Liver (tissue), 9 donors: ENCODE data around the gene FAM228B. TPM values are rescaled to one million over a fixed set of nuclear protein-coding genes. Genes with fewer than 3 reads are reported as not detected.

ENCODE experiments used
- DNase-seq: peaks from one replicate; pipeline ENCODE4 v3.0.0-alpha.2; 2017; ENCODE audit warnings: low spot score
- H3K27ac ChIP-seq, 2 donors: one replicate each; pipeline ENCODE4 v1.7.0; 2013; ENCODE audit warnings: inconsistent platforms in 2 of 2, low read length in 2 of 2, control low read depth in 1 of 2, low read depth in 1 of 2, mild to moderate bottlenecking in 1 of 2
- H3K27me3 ChIP-seq, 4 donors: one replicate each; pipeline versions ENCODE4 v1.6.1 to v1.7.0; 2013; ENCODE audit warnings: low read length in 3 of 4, inconsistent platforms in 1 of 4, mild to moderate bottlenecking in 1 of 4, moderate library complexity in 1 of 4; ENCODE audit not compliant: control insufficient read depth in 4 of 4, insufficient read depth in 4 of 4
- H3K36me3 ChIP-seq, 4 donors: one replicate each; pipeline versions ENCODE4 v1.6.1 to v1.7.0; 2013; ENCODE audit warnings: low read length in 3 of 4, mild to moderate bottlenecking in 3 of 4, low read depth in 1 of 4, moderate library complexity in 1 of 4; ENCODE audit not compliant: control insufficient read depth in 4 of 4, insufficient read depth in 3 of 4
- H3K4me1 ChIP-seq, 4 donors: one replicate each; pipeline versions ENCODE4 v1.6.1 to v1.7.0; 2013; ENCODE audit warnings: low read length in 3 of 4, mild to moderate bottlenecking in 3 of 4, moderate library complexity in 1 of 4; ENCODE audit not compliant: control insufficient read depth in 4 of 4, insufficient read depth in 4 of 4
- H3K4me3 ChIP-seq, 3 donors: one replicate each; pipeline versions ENCODE4 v1.6.1 to v1.7.0; 2013; ENCODE audit warnings: low read length in 3 of 3, control low read depth in 1 of 3, low read depth in 1 of 3, mild to moderate bottlenecking in 1 of 3
- H3K9ac ChIP-seq, 2 donors: one replicate each; pipeline ENCODE4 v1.7.0; 2013; ENCODE audit warnings: low read length in 2 of 2, mild to moderate bottlenecking in 2 of 2, moderate library complexity in 2 of 2, control low read depth in 1 of 2, low read depth in 1 of 2
- H3K9me3 ChIP-seq, 4 donors: one replicate each; pipeline versions ENCODE4 v1.6.1 to v1.7.0; 2013; ENCODE audit warnings: low read length in 3 of 4; ENCODE audit not compliant: control insufficient read depth in 4 of 4
- ATF3 ChIP-seq: IDR thresholded peaks from 2 replicates; pipeline ENCODE4 v1.6.1; 2016; ENCODE audit warnings: antibody characterized with exemption
- CTCF ChIP-seq: fragments of 150-350 bp; IDR thresholded peaks from 2 replicates; pipeline ENCODE4 v1.5.1; 2017; ENCODE audit warnings: improper control_type of control experiment, low read depth, low read length; ENCODE audit not compliant: missing input control
- EGR1 ChIP-seq, 2 donors: IDR thresholded peaks; 2 replicates each; pipeline ENCODE4 v1.6.1; 2016 to 2018; ENCODE audit warnings: antibody characterized with exemption in 2 of 2, low read depth in 2 of 2
- FOXA2 ChIP-seq: IDR thresholded peaks from 2 replicates; pipeline ENCODE4 v1.6.1; 2016; ENCODE audit warnings: antibody characterized with exemption
- GABPA ChIP-seq, 2 donors: IDR thresholded peaks in 1 of 2; conservative IDR thresholded peaks in 1 of 2; 2 replicates each; pipeline ENCODE4 v1.6.1; 2016; ENCODE audit warnings: antibody characterized with exemption in 2 of 2, mild to moderate bottlenecking in 1 of 2, moderate library complexity in 1 of 2
- HNF4A ChIP-seq, 2 donors: conservative IDR thresholded peaks; 2 replicates each; pipeline ENCODE4 v1.6.1; 2016; ENCODE audit warnings: antibody characterized with exemption in 2 of 2, mild to moderate bottlenecking in 2 of 2
- JUND ChIP-seq, 2 donors: IDR thresholded peaks; 2 replicates each; pipeline ENCODE4 v1.6.1; 2016; ENCODE audit warnings: antibody characterized with exemption in 2 of 2
- MAX ChIP-seq: IDR thresholded peaks from 2 replicates; pipeline ENCODE4 v1.6.1; 2016; ENCODE audit warnings: antibody characterized with exemption
- REST ChIP-seq: IDR thresholded peaks from 2 replicates; pipeline ENCODE4 v1.6.1; 2016; ENCODE audit warnings: antibody characterized with exemption, mild to moderate bottlenecking
- RXRA ChIP-seq, 2 donors: IDR thresholded peaks; 2 replicates each; pipeline ENCODE4 v1.6.1; 2017 to 2018; ENCODE audit warnings: antibody characterized with exemption in 2 of 2, mild to moderate bottlenecking in 1 of 2
- SP1 ChIP-seq: IDR thresholded peaks from 2 replicates; pipeline ENCODE4 v1.6.1; 2018; ENCODE audit warnings: antibody characterized with exemption, mild to moderate bottlenecking
- TAF1 ChIP-seq: conservative IDR thresholded peaks from 2 replicates; pipeline ENCODE4 v1.6.1; 2016; ENCODE audit warnings: antibody characterized with exemption, mild to moderate bottlenecking
- YY1 ChIP-seq: IDR thresholded peaks from 2 replicates; pipeline ENCODE4 v1.6.1; 2016; ENCODE audit warnings: antibody characterized with exemption, mild to moderate bottlenecking
- ZBTB33 ChIP-seq: IDR thresholded peaks from 2 replicates; pipeline ENCODE4 v1.6.1; 2016; ENCODE audit warnings: antibody characterized with exemption
- WGBS: extraction: QIAGEN DNeasy Blood & Tissue Kit; methylation state at CpG from one replicate; pipeline ENCODE4 v1.1.7; 2013; 5-methylcytosine and 5-hydroxymethylcytosine counted together
- polyA plus RNA-seq, 2 donors: library from polyadenylated mRNA; stranded (reverse) in 1 of 2; unstranded in 1 of 2; fragments of 200-250 nt in 1 of 2; fragments of >200 nt in 1 of 2; fragmentation: Nextera tagmentation in 1 of 2; extraction: Ambion mirVana in 1 of 2; gene quantifications; one replicate each; pipeline versions ENCODE4 v1.2.1 to v1.2.3, GENCODE V29; 2013 to 2015
- total RNA-seq, 2 donors: library from RNA; depleted of rRNA; stranded (reverse); fragments of >200 nt; gene quantifications; one replicate each; pipeline ENCODE4 v1.2.3, GENCODE V29; 2014
- donor health status: healthy.
- donor health status: healthy.
- donor health status: healthy.
- donor health status: healthy.
- donor health status: healthy.

Gene FAM228B
- total and polyA plus RNA-seq, 4 donors: 0.68 to 4.2 (median 3.8) TPM

- H3K4me1 ChIP-seq: peaks cover 0 to 5% (median 1%) of the 10 kb centered on the region in 4 donors
- 73% methylated on average over 1 of the region's 1 CpG for WGBS
- no peak for DNase-seq
- H3K27me3 ChIP-seq: no peaks in the 10 kb centered on the region
- TF ChIP-seq FOXA2: no peak
- no peak for TF ChIP-seq EGR1 (IDR thresholded peaks at IDR 0.05; ENCODE audit: low read depth in 2 of 2)
- TF ChIP-seq RXRA (IDR thresholded peaks at IDR 0.05): no peak
- no peak for TF ChIP-seq SP1
- TF ChIP-seq ATF3: no peak
- TF ChIP-seq ZBTB33: no peak
- TF ChIP-seq MAX: no peak
- no peak for TF ChIP-seq GABPA (IDR thresholded peaks at IDR 0.05 in 1 of 2, conservative IDR thresholded peaks at IDR 0.05 in 1 of 2)
- TF ChIP-seq CTCF: no peak
- TF ChIP-seq YY1: no peak
- no peak for TF ChIP-seq REST
- no peak for TF ChIP-seq HNF4A (conservative IDR thresholded peaks at IDR 0.05)
- no peak for TF ChIP-seq TAF1
- TF ChIP-seq JUND (IDR thresholded peaks at IDR 0.05): no peak
- H3K4me3 ChIP-seq: no peak overlapping the region
- H3K27ac ChIP-seq: no peak overlapping the region
- no peaks in the 10 kb centered on the region for H3K9me3 ChIP-seq
- no peaks in the 10 kb centered on the region for H3K36me3 ChIP-seq
- H3K9ac ChIP-seq: no peak overlapping the region
Measured at GRCh38 chr2:24117902-24118301, 5.4 kb upstream of the FAM228B start.

- TF ChIP-seq RXRA (IDR thresholded peaks at IDR 0.05): no peak
- TF ChIP-seq ATF3: no peak
- TF ChIP-seq GABPA (IDR thresholded peaks at IDR 0.05 in 1 of 2, conservative IDR thresholded peaks at IDR 0.05 in 1 of 2): no peak
- TF ChIP-seq EGR1 (IDR thresholded peaks at IDR 0.05; ENCODE audit: low read depth in 2 of 2): no peak
- no peak for TF ChIP-seq CTCF
- TF ChIP-seq JUND (IDR thresholded peaks at IDR 0.05): no peak
- no peak for TF ChIP-seq YY1
- Histone ChIP-seq H3K27ac (no peak overlapping the region), H3K4me1 (peaks cover 0 to 11% (median 6%) of the 10 kb centered on the region in 4 donors), H3K27me3 (no peaks in the 10 kb centered on the region), H3K9ac (no peak overlapping the region), H3K4me3 (no peak overlapping the region), H3K36me3 (no peaks in the 10 kb centered on the region), H3K9me3 (no peaks in the 10 kb centered on the region)
- DNase-seq: no peak
- 96% methylated on average over 5 of the region's 5 CpGs for WGBS
Measured at GRCh38 chr2:24121066-24121465, 2.2 kb upstream of the FAM228B start.
